Calu3 (cell line): Measurements from ENCODE around the gene GRK6. TPM values are rescaled to one million over a fixed set of nuclear protein-coding genes. Genes with fewer than 3 reads are reported as not detected.

ENCODE experiments used
- BruUV-seq: library from RNA; stranded (reverse); fragments of 400-500 nt; replicated peaks from 2 replicates; lab custom pipeline; 2021; lab: Mats Ljungman, UMichigan
- CTCF ChIA-PET: fragments of 300-600 bp; sonication (Branson Sonifier 250); formaldehyde crosslinking; loops from one replicate; lab custom pipeline; 2022; ENCODE audit warnings: antibody characterized with exemption; lab: Charles Lee
- DNase-seq: peaks from one replicate; pipeline ENCODE4 v3.0.0; 2022
- H3K27ac Mint-ChIP-seq: one replicate; pipeline ENCODE4 v1.8.0; 2022; ENCODE audit warnings: mixed read lengths; ENCODE audit not compliant: unreplicated experiment
- H3K27me3 Mint-ChIP-seq: one replicate; pipeline ENCODE4 v1.8.0; 2022; ENCODE audit warnings: mixed read lengths; ENCODE audit not compliant: unreplicated experiment
- H3K36me3 Mint-ChIP-seq: one replicate; pipeline ENCODE4 v1.8.0; 2022; ENCODE audit warnings: mild to moderate bottlenecking, moderate library complexity, mixed read lengths; ENCODE audit not compliant: insufficient read depth, unreplicated experiment
- H3K4me1 Mint-ChIP-seq: one replicate; pipeline ENCODE4 v1.8.0; 2022; ENCODE audit warnings: mild to moderate bottlenecking, low read depth, mixed read lengths; ENCODE audit not compliant: unreplicated experiment
- H3K4me3 Mint-ChIP-seq: one replicate; pipeline ENCODE4 v1.8.0; 2022; ENCODE audit warnings: mild to moderate bottlenecking, low read depth, moderate library complexity, mixed read lengths; ENCODE audit not compliant: unreplicated experiment
- H3K9me3 Mint-ChIP-seq: one replicate; pipeline ENCODE4 v1.8.0; 2022; ENCODE audit warnings: low read depth, mixed read lengths; ENCODE audit not compliant: unreplicated experiment
- intact Hi-C: fragments of 100-400 bp; cut with micrococcal nuclease; formaldehyde crosslinking; loops from one replicate; pipeline ENCODE4 v1.10.0; 2022; ENCODE audit not compliant: unreplicated experiment
- total RNA-seq: library from RNA; stranded (reverse); gene quantifications from 2 replicates; pipeline ENCODE4 v1.2.3, GENCODE V29; 2022
- TF ChIP-seq, protein P1 (sequence below): fragments of 200-600 bp; IDR thresholded peaks from one replicate; pipeline ENCODE4 v1.8.0; 2022; ENCODE audit warnings: antibody characterized with exemption; ENCODE audit not compliant: unreplicated experiment

Gene GRK6
- total RNA-seq, 1 experiment from 2014 or later: 72.6 TPM

DNA sequence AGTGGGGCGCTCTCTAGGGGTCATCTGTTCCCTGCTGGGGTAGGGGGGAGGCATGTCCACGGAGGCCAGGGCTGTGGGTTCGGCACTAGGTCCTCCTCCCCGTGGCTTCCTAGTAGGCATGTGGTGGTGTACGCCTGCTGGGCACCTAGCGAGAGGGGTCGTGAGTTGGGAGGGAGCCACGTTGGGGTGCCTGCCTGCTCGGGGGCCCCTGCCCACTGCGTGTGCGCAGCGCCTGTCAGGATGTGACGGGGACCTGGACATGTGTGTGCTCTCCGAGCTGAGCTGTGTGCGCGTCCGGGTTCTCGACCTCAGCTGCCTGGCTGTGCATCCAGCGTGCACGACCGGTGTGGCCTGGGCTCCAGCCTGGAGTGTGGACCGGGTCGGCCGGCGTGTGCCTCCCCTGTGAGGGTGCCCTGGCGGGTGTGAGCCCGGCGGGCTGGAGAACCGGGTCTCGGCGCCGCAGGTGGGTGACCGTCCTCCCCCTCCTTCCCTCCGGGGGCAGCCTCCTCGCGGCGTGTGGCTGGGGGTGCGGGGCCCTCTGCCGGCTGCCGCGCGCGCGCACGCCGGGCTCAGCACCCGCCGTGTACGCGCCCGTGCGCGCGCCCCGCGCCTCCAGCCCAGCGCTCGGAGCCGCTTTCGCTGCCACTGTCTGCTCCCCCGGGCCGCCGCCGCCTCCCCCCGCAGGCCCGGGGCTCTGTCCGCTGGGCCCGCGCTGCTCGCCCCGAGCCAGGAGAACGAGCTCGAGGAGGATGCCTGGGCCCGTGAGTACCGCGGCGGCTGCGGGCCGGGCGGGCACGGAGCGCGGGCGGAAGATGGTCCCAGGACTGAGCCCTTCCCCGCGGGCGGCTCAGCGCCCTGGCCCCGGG lies 20.0 kb downstream of the GRK6 start, which contains the start of gene PRR7:
PRR7 (plus strand) TSS at position 615 of the 866 bp plus-strand sequence. CDS start 8,254 bp downstream, outside the sequence.
- H3K36me3 Mint-ChIP-seq: peaks cover 77% of the 10 kb centered on the region
- intact Hi-C loops: no loop called here

DNA sequence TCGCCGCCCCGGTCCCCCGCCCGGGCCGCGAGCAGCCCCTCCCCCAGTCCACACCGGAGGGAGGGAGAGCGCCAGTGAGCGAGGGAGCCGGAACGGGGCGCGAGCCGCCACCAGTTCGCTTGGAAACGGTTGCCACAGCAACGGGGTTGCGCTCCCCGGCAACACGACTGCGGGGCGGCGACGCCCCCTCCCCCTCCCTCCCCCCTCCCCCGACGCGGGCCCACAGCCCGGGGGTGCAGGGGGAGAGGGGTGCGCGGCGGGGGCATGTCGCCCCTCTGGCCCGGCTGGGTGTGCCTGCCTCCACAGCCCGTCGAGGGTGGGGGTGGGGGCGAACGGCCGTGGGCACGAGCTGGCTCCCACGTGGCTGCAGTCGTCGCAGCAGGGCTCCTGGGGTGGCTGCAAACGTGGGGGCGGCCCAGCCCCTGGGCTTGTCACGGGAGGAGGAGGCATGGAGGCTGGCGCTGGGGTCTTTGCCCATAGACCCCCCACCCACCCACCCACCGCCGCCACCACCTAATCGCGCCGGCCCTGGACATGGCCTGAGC lies 20.7 kb downstream of the GRK6 start:
- peak; percentile 82 for DNase-seq
- Mint-ChIP-seq H3K27ac (peak overlapping the region; percentile 50), H3K4me3 (peak overlapping the region; percentile 70), H3K9me3 (no peaks in the 10 kb centered on the region), H3K27me3 (no peaks in the 10 kb centered on the region), H3K36me3 (peaks cover 75% of the 10 kb centered on the region), H3K4me1 (peaks cover 29% of the 10 kb centered on the region)
- CTCF ChIA-PET: interaction anchor here (0.6 to 6.8 kb wide), 8 partner anchors 20 to 643 kb away, joined by 4 to 57 read pairs (median 7); partner anchors contain the start of genes FGFR4 and GRK6
- TF ChIP-seq, protein P1, sequence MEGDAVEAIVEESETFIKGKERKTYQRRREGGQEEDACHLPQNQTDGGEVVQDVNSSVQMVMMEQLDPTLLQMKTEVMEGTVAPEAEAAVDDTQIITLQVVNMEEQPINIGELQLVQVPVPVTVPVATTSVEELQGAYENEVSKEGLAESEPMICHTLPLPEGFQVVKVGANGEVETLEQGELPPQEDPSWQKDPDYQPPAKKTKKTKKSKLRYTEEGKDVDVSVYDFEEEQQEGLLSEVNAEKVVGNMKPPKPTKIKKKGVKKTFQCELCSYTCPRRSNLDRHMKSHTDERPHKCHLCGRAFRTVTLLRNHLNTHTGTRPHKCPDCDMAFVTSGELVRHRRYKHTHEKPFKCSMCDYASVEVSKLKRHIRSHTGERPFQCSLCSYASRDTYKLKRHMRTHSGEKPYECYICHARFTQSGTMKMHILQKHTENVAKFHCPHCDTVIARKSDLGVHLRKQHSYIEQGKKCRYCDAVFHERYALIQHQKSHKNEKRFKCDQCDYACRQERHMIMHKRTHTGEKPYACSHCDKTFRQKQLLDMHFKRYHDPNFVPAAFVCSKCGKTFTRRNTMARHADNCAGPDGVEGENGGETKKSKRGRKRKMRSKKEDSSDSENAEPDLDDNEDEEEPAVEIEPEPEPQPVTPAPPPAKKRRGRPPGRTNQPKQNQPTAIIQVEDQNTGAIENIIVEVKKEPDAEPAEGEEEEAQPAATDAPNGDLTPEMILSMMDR: no peak
- intact Hi-C loops: no loop called here
- BruUV-seq: no TSS peak

More for the DNA sequence above, 20.0 kb downstream of the GRK6 start, which contains the start of gene PRR7:
- Mint-ChIP-seq H3K27me3 (no peaks in the 10 kb centered on the region), H3K9me3 (no peaks in the 10 kb centered on the region), H3K4me1 (peaks cover 22% of the 10 kb centered on the region), H3K27ac (peak within 1 kb of the TSS; percentile 81), H3K4me3 (peak within 1 kb of the TSS; percentile 70)
- TF ChIP-seq, protein P1: no peak
- no TSS peak for BruUV-seq
- CTCF ChIA-PET: interaction anchor here (0.6 to 6.8 kb wide), 5 partner anchors 17 to 487 kb away, joined by 3 to 57 read pairs (median 5); no protein-coding TSS in a partner anchor
- peak; percentile 88 for DNase-seq

DNA sequence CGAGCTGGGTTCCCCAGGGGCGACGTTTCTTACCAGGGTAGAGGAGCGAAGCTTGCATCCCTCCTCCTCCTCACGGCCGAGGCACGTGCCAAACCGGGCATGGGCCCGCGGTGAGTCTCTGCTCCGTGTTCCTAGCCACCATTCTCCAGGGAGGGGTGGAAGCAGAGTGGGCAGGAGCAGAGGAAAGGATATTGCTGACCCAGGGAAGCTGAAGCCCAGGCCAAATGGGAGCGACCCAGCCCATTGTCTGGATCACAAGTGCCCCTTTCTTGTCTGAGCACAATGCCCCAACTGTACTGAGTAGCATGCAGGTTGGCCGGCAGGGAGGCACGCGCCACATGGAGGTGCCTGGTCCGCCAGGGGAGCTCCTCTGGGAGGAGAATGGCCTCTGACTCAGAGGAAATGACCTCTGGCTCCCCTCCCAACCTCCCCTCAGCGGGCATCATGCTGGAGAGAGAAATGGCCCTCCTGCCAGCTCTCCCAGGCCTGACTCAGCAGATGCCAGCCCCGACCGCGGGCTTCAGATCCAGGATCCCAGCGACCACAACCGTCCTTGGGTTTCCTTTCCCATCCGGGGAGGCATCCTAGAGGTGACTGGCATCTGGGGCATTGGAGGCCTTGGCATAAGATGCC lies 21.3 kb downstream of the GRK6 start:
- peak overlapping the region; percentile 50 for H3K27ac Mint-ChIP-seq

More for the DNA sequence above, 21.3 kb downstream of the GRK6 start:
- Mint-ChIP-seq H3K27me3 (no peaks in the 10 kb centered on the region), H3K36me3 (peaks cover 73% of the 10 kb centered on the region), H3K4me3 (peak overlapping the region; percentile 70), H3K9me3 (no peaks in the 10 kb centered on the region), H3K4me1 (peaks cover 34% of the 10 kb centered on the region)
- peak; percentile 95 for DNase-seq
- CTCF ChIA-PET: interaction anchor here (0.6 to 6.8 kb wide), 10 partner anchors 21 to 642 kb away, joined by 3 to 57 read pairs (median 6); partner anchors contain the start of genes FGFR4 and GRK6
- TF ChIP-seq, protein P1: no peak
- intact Hi-C loops: no loop called here
- BruUV-seq: no TSS peak
